ENCODE measurements around the gene GNAS-AS1. TPM values are rescaled to one million over a fixed set of nuclear protein-coding genes. Genes with fewer than 3 reads are reported as not detected.

GNAS-AS1 gene
- total and polyA plus RNA-seq, 10 of the 15 experiments (the other 5 are each of a cell fraction or from before 2014, with no cell fraction given), result 0.06 to 2.7 (median 1.2) TPM

DNA sequence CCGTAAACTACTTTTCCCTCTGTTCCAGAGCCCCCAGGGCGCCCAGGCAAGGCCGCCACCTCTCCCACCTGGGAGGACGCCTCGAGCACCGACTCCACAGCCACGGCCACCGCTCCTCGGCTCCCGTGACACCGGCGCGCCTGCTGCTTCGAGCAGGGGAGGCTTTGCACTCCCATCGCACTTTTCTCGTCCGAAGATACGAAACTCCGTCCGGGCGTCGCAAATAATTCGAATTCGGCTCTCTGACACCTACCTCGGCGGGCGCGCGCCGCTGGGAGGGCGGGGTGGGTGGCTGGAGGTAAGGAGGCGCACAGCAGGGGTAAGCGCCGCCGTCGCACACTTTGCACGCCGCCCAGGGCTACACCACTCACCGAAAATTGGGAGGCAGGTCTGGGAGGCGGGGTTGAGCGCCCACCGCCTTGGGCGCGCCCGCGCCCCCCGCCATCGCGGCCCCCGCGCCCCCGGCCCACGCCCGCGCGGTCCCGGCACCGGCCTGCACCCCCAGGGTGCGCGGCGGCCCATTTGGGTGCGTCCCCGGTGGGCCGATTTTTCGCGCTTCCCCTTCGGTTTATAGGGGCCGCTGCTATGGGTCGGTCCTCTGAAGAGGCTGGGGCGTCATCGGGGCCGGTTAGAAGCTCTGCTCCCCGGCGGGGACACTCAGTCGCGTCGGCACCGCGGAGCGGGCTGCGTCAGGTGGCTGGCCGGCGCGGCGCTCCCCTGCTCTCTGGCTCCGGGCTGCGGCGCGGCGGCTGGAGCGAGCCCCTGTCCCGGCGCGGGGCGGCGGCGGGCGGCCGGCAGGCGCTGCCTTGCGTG lies 38.0 kb upstream of the GNAS-AS1 start (continued):
- TF ChIP-seq, protein P1, sequence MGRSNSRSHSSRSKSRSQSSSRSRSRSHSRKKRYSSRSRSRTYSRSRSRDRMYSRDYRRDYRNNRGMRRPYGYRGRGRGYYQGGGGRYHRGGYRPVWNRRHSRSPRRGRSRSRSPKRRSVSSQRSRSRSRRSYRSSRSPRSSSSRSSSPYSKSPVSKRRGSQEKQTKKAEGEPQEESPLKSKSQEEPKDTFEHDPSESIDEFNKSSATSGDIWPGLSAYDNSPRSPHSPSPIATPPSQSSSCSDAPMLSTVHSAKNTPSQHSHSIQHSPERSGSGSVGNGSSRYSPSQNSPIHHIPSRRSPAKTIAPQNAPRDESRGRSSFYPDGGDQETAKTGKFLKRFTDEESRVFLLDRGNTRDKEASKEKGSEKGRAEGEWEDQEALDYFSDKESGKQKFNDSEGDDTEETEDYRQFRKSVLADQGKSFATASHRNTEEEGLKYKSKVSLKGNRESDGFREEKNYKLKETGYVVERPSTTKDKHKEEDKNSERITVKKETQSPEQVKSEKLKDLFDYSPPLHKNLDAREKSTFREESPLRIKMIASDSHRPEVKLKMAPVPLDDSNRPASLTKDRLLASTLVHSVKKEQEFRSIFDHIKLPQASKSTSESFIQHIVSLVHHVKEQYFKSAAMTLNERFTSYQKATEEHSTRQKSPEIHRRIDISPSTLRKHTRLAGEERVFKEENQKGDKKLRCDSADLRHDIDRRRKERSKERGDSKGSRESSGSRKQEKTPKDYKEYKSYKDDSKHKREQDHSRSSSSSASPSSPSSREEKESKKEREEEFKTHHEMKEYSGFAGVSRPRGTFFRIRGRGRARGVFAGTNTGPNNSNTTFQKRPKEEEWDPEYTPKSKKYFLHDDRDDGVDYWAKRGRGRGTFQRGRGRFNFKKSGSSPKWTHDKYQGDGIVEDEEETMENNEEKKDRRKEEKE (IDR thresholded peaks at IDR 0.05), result peak; percentile 92
- TF ChIP-seq LARP7 (IDR thresholded peaks at IDR 0.05), result peak; percentile 83
- TF ChIP-seq PAX5 (IDR thresholded peaks at IDR 0.05; ENCODE audit: borderline replicate concordance, low read depth, low read length), result no peak
- peak; percentile 97 for TF ChIP-seq POLR2AphosphoS2 (IDR thresholded peaks at IDR 0.05; ENCODE audit: low read depth, low read length)
- no peak for TF ChIP-seq HDAC2 (IDR thresholded peaks at IDR 0.05)
- peak in 1 of 2 experiments; percentile 24; a peak in 1 of 3 replicates for TF ChIP-seq EGR1 (IDR thresholded peaks at IDR 0.05; ENCODE audit: borderline replicate concordance in 1 of 2, low read depth in 2 of 2, low read length in 2 of 2)
- no peak for TF ChIP-seq BCL11A (IDR thresholded peaks at IDR 0.05; ENCODE audit: low read depth, low read length)
- TF ChIP-seq SUPT20H (IDR thresholded peaks at IDR 0.05; ENCODE audit: borderline replicate concordance, control insufficient read depth, low read depth, low read length), result no peak
- TF ChIP-seq, protein P2, sequence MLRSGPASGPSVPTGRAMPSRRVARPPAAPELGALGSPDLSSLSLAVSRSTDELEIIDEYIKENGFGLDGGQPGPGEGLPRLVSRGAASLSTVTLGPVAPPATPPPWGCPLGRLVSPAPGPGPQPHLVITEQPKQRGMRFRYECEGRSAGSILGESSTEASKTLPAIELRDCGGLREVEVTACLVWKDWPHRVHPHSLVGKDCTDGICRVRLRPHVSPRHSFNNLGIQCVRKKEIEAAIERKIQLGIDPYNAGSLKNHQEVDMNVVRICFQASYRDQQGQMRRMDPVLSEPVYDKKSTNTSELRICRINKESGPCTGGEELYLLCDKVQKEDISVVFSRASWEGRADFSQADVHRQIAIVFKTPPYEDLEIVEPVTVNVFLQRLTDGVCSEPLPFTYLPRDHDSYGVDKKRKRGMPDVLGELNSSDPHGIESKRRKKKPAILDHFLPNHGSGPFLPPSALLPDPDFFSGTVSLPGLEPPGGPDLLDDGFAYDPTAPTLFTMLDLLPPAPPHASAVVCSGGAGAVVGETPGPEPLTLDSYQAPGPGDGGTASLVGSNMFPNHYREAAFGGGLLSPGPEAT (IDR thresholded peaks at IDR 0.05; ENCODE audit: low read depth), result no peak
- no peak for TF ChIP-seq MTA3 (IDR thresholded peaks at IDR 0.05; ENCODE audit: borderline replicate concordance, low read length)
- no peak for TF ChIP-seq SMAD1 (IDR thresholded peaks at IDR 0.05; ENCODE audit: low read depth, partially characterized antibody)
- no peak for TF ChIP-seq CBX3 (IDR thresholded peaks at IDR 0.05; ENCODE audit: borderline replicate concordance, low read depth)
- TF ChIP-seq ZNF24 (IDR thresholded peaks at IDR 0.05), result no peak
- TF ChIP-seq ATF2 (IDR thresholded peaks at IDR 0.05; ENCODE audit: low read length), result no peak
- TF ChIP-seq BMI1 (IDR thresholded peaks at IDR 0.05; ENCODE audit: borderline replicate concordance), result no peak
- no peak for TF ChIP-seq ZNF622 (IDR thresholded peaks at IDR 0.05)
- TF ChIP-seq FOXK2 (IDR thresholded peaks at IDR 0.05), result peak; percentile 57; the same call in 1 of the 2 replicates
- no peak for TF ChIP-seq ZNF592 (IDR thresholded peaks at IDR 0.05)
- peak in 1 of 2 experiments; percentile 84; a peak in 2 of 4 replicates for TF ChIP-seq SRF (IDR thresholded peaks at IDR 0.05; ENCODE audit: low read depth in 2 of 2, low read length in 2 of 2)
- TF ChIP-seq MEF2B (IDR thresholded peaks at IDR 0.05; ENCODE audit: partially characterized antibody, poor library complexity, severe bottlenecking), result no peak
